Naive thymus-derived CD4-positive, alpha-beta T cell (primary cell): ENCODE results near the gene PRKAG2. TPM values are rescaled to one million over a fixed set of nuclear protein-coding genes. Genes with fewer than 3 reads are reported as not detected.
"Not testable (repeated sequence)": the region's sequence is repeated elsewhere in the genome, so short reads cannot be mapped to it uniquely, and the experiment has no call there.

Experiments
- ATAC-seq: fragments of 150-1000 bp; cut with Tn5 transposase; 2 replicates; pipeline ENCODE4 v1.10.0; 2021; ENCODE audit warnings: mild to moderate bottlenecking, moderate library complexity
- CTCF ChIA-PET: fragments of 350-600 bp; sonication (Branson Sonifier 250); formaldehyde crosslinking; loops from one replicate; lab custom pipeline; 2021; ENCODE audit warnings: antibody characterized with exemption; lab: Charles Lee
- POLR2A ChIA-PET: fragments of 350-600 bp; sonication (Branson Sonifier 250); formaldehyde crosslinking; loops from one replicate; lab custom pipeline; 2021; ENCODE audit warnings: antibody characterized with exemption, inconsistent platforms; lab: Charles Lee
- DNase-seq, 9 donors: peaks; one replicate each; pipeline versions ENCODE4 v3.0.0 to v3.0.0-alpha.2; 2020 to 2022; ENCODE audit warnings: mixed read lengths in 1 of 9
- H3K27ac ChIP-seq: one replicate; pipeline ENCODE4 v1.7.0; 2013; ENCODE audit warnings: mild to moderate bottlenecking, low read depth, low read length, moderate library complexity
- H3K27me3 ChIP-seq, 2 donors: one replicate each; pipeline ENCODE4 v1.7.0; 2013; ENCODE audit warnings: low read length in 2 of 2, mild to moderate bottlenecking in 2 of 2, moderate library complexity in 2 of 2; ENCODE audit not compliant: control insufficient read depth in 2 of 2, insufficient read depth in 2 of 2
- H3K36me3 ChIP-seq, 3 experiments: 1 replicate in 2 of 3; 2 replicates in 1 of 3; pipeline ENCODE4 v1.7.0; 2013; ENCODE audit warnings: low read length in 3 of 3, mild to moderate bottlenecking in 3 of 3, moderate library complexity in 1 of 3; ENCODE audit not compliant: insufficient read depth in 3 of 3, control insufficient read depth in 2 of 3
- H3K4me1 ChIP-seq, 2 donors: one replicate each; pipeline ENCODE4 v1.7.0; 2013; ENCODE audit warnings: low read length in 2 of 2, mild to moderate bottlenecking in 2 of 2, moderate library complexity in 1 of 2; ENCODE audit not compliant: control insufficient read depth in 2 of 2, insufficient read depth in 2 of 2
- H3K4me3 ChIP-seq: 2 replicates; pipeline ENCODE4 v1.7.0; 2013; ENCODE audit warnings: mild to moderate bottlenecking, low read length
- H3K9me3 ChIP-seq, 3 experiments: 1 replicate in 2 of 3; 2 replicates in 1 of 3; pipeline ENCODE4 v1.7.0; 2013; ENCODE audit warnings: low read length in 3 of 3; ENCODE audit not compliant: control insufficient read depth in 2 of 3
- H3K27ac Mint-ChIP-seq, 9 donors: one replicate each; pipeline ENCODE4 v1.8.0; 2020 to 2022; ENCODE audit warnings: mixed read lengths in 9 of 9, mild to moderate bottlenecking in 8 of 9, moderate library complexity in 5 of 9, inconsistent platforms in 2 of 9
- H3K27me3 Mint-ChIP-seq, 5 donors: one replicate each; pipeline ENCODE4 v1.8.0; 2021 to 2022; ENCODE audit warnings: mixed read lengths in 5 of 5, mild to moderate bottlenecking in 1 of 5
- H3K36me3 Mint-ChIP-seq, 5 donors: one replicate each; pipeline ENCODE4 v1.8.0; 2020 to 2022; ENCODE audit warnings: mixed read lengths in 5 of 5, mild to moderate bottlenecking in 3 of 5, inconsistent platforms in 1 of 5
- H3K4me1 Mint-ChIP-seq, 7 donors: one replicate each; pipeline ENCODE4 v1.8.0; 2020 to 2022; ENCODE audit warnings: mixed read lengths in 7 of 7, mild to moderate bottlenecking in 3 of 7, inconsistent platforms in 1 of 7
- H3K4me3 Mint-ChIP-seq, 10 donors: one replicate each; pipeline ENCODE4 v1.8.0; 2020 to 2022; ENCODE audit warnings: mild to moderate bottlenecking in 10 of 10, mixed read lengths in 10 of 10, moderate library complexity in 6 of 10, inconsistent platforms in 2 of 10
- H3K9me3 Mint-ChIP-seq, 11 donors: one replicate each; pipeline ENCODE4 v1.8.0; 2020 to 2022; ENCODE audit warnings: mixed read lengths in 11 of 11, mild to moderate bottlenecking in 4 of 11, inconsistent platforms in 1 of 11, moderate library complexity in 1 of 11
- intact Hi-C, 2 donors: fragments of 100-400 bp; cut with micrococcal nuclease; formaldehyde crosslinking; loops; one replicate each; pipeline ENCODE4 v1.15.1; 2023
- polyA plus RNA-seq, 2 donors: library from polyadenylated mRNA; unstranded; fragments of 300-500 nt; fragmentation: Illumina TruSeq; gene quantifications; one replicate each; pipeline ENCODE4 v1.2.3, GENCODE V29; 2021
- total RNA-seq, 6 experiments: library from RNA in 5 of 6; stranded (reverse) in 5 of 6; gene quantifications; 1 replicate in 5 of 6; 2 replicates in 1 of 6; pipeline ENCODE4 v1.2.3 and lab custom pipeline; 2021 to 2026

The PRKAG2 gene
- total and polyA plus RNA-seq, 7 experiments from 2014 or later, result 15.0 to 74.4 (median 55.7) TPM

- H3K27me3 Mint-ChIP-seq, H3K27ac Mint-ChIP-seq, ATAC-seq, H3K4me1 ChIP-seq, H3K27ac ChIP-seq, H3K4me3 Mint-ChIP-seq, H3K4me3 ChIP-seq, POLR2A ChIA-PET, H3K4me1 Mint-ChIP-seq, H3K9me3 Mint-ChIP-seq, H3K9me3 ChIP-seq, H3K27me3 ChIP-seq, H3K36me3 ChIP-seq, DNase-seq: not testable (repeated sequence)
- CTCF ChIA-PET, result interaction anchor here (0.6 kb wide), 1 partner anchor 209 kb away, joined by 3 read pairs; no protein-coding TSS in a partner anchor
- intact Hi-C loops, result loop anchor here in 1 of 2 donors (10.0 kb wide), 1 partner anchor 422 kb away; no protein-coding TSS in a partner anchor
- H3K36me3 Mint-ChIP-seq, result peaks cover 0 to 23% (median 7%) of the 10 kb centered on the region in 5 donors
Observed at GRCh38 chr7:151573046-151573445, 303.9 kb downstream of the PRKAG2 start.

GRCh38 chr7:151572136-151572535 is 304.8 kb downstream of the PRKAG2 start:
- no peak overlapping the region for H3K27ac ChIP-seq
- no peaks in the 10 kb centered on the region for H3K4me1 ChIP-seq
- peak overlapping the region in 2 of 9 donors; percentile 36 to 39 for H3K27ac Mint-ChIP-seq
- H3K9me3 ChIP-seq, result no peaks in the 10 kb centered on the region
- no peaks in the 10 kb centered on the region for H3K9me3 Mint-ChIP-seq
- H3K4me3 Mint-ChIP-seq, result no peak overlapping the region
- DNase-seq (no peak), ATAC-seq (no peak)
- intact Hi-C loops, result loop anchor here in 1 of 2 donors (10.0 kb wide), 1 partner anchor 423 kb away; no protein-coding TSS in a partner anchor
- peaks cover 0 to 25% (median 7%) of the 10 kb centered on the region in 5 donors for H3K36me3 Mint-ChIP-seq
- H3K4me3 ChIP-seq, result no peak overlapping the region
- no peaks in the 10 kb centered on the region for H3K27me3 Mint-ChIP-seq
- ChIA-PET CTCF (no interaction called here), POLR2A (no interaction called here)
- H3K4me1 Mint-ChIP-seq, result peaks cover 0 to 1% (median 0%) of the 10 kb centered on the region in 7 donors
- no peaks in the 10 kb centered on the region for H3K27me3 ChIP-seq
- H3K36me3 ChIP-seq, result peaks cover 0 to 11% (median 0%) of the 10 kb centered on the region in 3 experiments

- Mint-ChIP-seq H3K27ac (peak overlapping the region in 1 of 9 donors; percentile 51), H3K4me3 (no peak overlapping the region), H3K9me3 (no peaks in the 10 kb centered on the region), H3K36me3 (peaks cover 0 to 25% (median 7%) of the 10 kb centered on the region in 5 donors), H3K27me3 (no peaks in the 10 kb centered on the region), H3K4me1 (peaks cover 0 to 1% (median 0%) of the 10 kb centered on the region in 7 donors)
- Histone ChIP-seq H3K4me3 (no peak overlapping the region), H3K36me3 (peaks cover 0 to 15% (median 0%) of the 10 kb centered on the region in 3 experiments), H3K4me1 (no peaks in the 10 kb centered on the region), H3K27me3 (no peaks in the 10 kb centered on the region), H3K27ac (no peak overlapping the region), H3K9me3 (no peaks in the 10 kb centered on the region)
- no peak for ATAC-seq
- intact Hi-C loops, result loop anchor here in 1 of 2 donors (10.0 kb wide), 1 partner anchor 423 kb away; no protein-coding TSS in a partner anchor
- POLR2A ChIA-PET, result no interaction called here
- CTCF ChIA-PET, result interaction anchor here (0.8 kb wide), 1 partner anchor 334 kb away, joined by 3 read pairs; no protein-coding TSS in a partner anchor
- no peak for DNase-seq
Observed at GRCh38 chr7:151571471-151571870, 305.4 kb downstream of the PRKAG2 start.

- H3K4me1 ChIP-seq, result no peaks in the 10 kb centered on the region
- Mint-ChIP-seq H3K27ac (no peak overlapping the region), H3K27me3 (no peaks in the 10 kb centered on the region), H3K4me1 (peaks cover 0 to under 1% (median 0%) of the 10 kb centered on the region in 7 donors), H3K9me3 (no peaks in the 10 kb centered on the region), H3K4me3 (no peak overlapping the region), H3K36me3 (peaks cover 0 to 29% (median 7%) of the 10 kb centered on the region in 5 donors)
- ChIA-PET CTCF (interaction anchor here (1.0 kb wide), 2 partner anchors 41 to 110 kb away, joined by 3 read pairs; no protein-coding TSS in a partner anchor), POLR2A (no interaction called here)
- H3K27ac ChIP-seq, result no peak overlapping the region
- H3K9me3 ChIP-seq, result no peaks in the 10 kb centered on the region
- H3K36me3 ChIP-seq, result peaks cover 0 to 20% (median 0%) of the 10 kb centered on the region in 3 experiments
- H3K27me3 ChIP-seq, result no peaks in the 10 kb centered on the region
- no peak overlapping the region for H3K4me3 ChIP-seq
- ATAC-seq, result no peak
- intact Hi-C loops, result loop anchor here (1.0 to 10.0 kb wide), 5 partner anchors 135 to 424 kb away; no protein-coding TSS in a partner anchor
- peak in 3 of 9 donors; percentile 2 to 12 (median 7) for DNase-seq
Observed at GRCh38 chr7:151570366-151570915, 306.5 kb downstream of the PRKAG2 start.

GRCh38 chr7:151568956-151569940 is 307.7 kb downstream of the PRKAG2 start:
- ATAC-seq (no peak), DNase-seq (no peak)
- Mint-ChIP-seq H3K36me3 (peaks cover 0 to 35% (median 3%) of the 10 kb centered on the region in 5 donors), H3K27me3 (no peaks in the 10 kb centered on the region), H3K4me3 (no peak overlapping the region), H3K27ac (peak overlapping the region in 2 of 9 donors; percentile 25), H3K9me3 (no peaks in the 10 kb centered on the region), H3K4me1 (no peaks in the 10 kb centered on the region)
- Histone ChIP-seq H3K36me3 (peaks cover 0 to 26% (median under 1%) of the 10 kb centered on the region in 3 experiments), H3K27me3 (no peaks in the 10 kb centered on the region), H3K4me1 (no peaks in the 10 kb centered on the region), H3K27ac (no peak overlapping the region), H3K4me3 (no peak overlapping the region), H3K9me3 (no peaks in the 10 kb centered on the region)
- ChIA-PET POLR2A (no interaction called here), CTCF (interaction anchor here (0.9 to 1.0 kb wide), 3 partner anchors 13 to 111 kb away, joined by 3 read pairs; no protein-coding TSS in a partner anchor)
- intact Hi-C loops, result loop anchor here in 1 of 2 donors (5.0 kb wide), 1 partner anchor 52 kb away; the partner anchor contains the start of gene RHEB

- Histone ChIP-seq H3K9me3 (no peaks in the 10 kb centered on the region), H3K4me1 (no peaks in the 10 kb centered on the region), H3K27me3 (no peaks in the 10 kb centered on the region), H3K36me3 (peaks cover 0 to 36% (median 8%) of the 10 kb centered on the region in 3 experiments), H3K4me3 (no peak overlapping the region), H3K27ac (no peak overlapping the region)
- POLR2A ChIA-PET, result no interaction called here
- H3K9me3 Mint-ChIP-seq, result no peaks in the 10 kb centered on the region
- ATAC-seq (no peak), DNase-seq (no peak)
- peak overlapping the region in 1 of 9 donors; percentile 13 for H3K27ac Mint-ChIP-seq
- no peak overlapping the region for H3K4me3 Mint-ChIP-seq
- peaks cover 0 to 45% (median 11%) of the 10 kb centered on the region in 5 donors for H3K36me3 Mint-ChIP-seq
- no peaks in the 10 kb centered on the region for H3K27me3 Mint-ChIP-seq
- CTCF ChIA-PET, result no interaction called here
- no peaks in the 10 kb centered on the region for H3K4me1 Mint-ChIP-seq
- intact Hi-C loops, result loop anchor here in 1 of 2 donors (5.0 kb wide), 1 partner anchor 50 kb away; the partner anchor contains the start of gene RHEB
Observed at GRCh38 chr7:151566897-151567320, 310.0 kb downstream of the PRKAG2 start.
